Measurements from ENCODE around the gene DCHS1.

DNA sequence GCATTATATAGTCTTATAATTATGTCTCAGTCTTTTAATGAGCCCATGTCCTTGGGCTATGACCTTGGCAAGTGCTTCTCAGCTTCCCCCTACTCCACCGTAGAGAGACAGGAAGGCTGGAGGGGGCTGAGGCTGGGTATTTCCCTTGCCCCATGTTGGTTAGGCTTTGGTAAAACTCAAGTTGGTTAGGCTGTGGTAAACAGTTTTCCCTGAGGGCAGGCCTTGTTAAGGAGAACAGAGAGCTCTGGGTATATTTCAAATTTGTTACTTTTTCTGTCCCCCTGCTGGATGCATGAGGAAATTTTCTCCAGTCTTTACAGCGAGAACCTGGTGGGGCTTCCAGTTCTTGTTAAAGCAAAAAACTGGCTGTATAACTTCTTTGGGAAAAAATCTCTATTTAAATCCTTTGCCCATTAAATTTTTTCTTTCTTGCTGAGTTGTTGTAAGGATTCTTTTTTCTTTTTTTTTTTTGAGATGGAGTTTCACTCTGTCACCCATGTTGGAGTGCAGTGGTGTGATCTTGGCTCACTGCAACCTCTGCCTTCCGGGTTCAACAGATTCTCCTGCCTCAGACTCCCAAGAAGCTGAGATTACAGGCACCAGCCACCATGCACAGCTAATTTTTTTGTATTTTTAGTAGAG is 12.2 kb upstream of the DCHS1 start:
- TF ChIP-seq ZNF788 (CRISPR knock-in tag; IDR thresholded peaks at IDR 0.05; ENCODE audit: borderline replicate concordance) (no peak), MYC (CRISPR knock-in tag; IDR thresholded peaks at IDR 0.05; ENCODE audit: borderline replicate concordance) (no peak), NFRKB (IDR thresholded peaks at IDR 0.05) (no peak)
- TF ChIP-seq, protein P1, sequence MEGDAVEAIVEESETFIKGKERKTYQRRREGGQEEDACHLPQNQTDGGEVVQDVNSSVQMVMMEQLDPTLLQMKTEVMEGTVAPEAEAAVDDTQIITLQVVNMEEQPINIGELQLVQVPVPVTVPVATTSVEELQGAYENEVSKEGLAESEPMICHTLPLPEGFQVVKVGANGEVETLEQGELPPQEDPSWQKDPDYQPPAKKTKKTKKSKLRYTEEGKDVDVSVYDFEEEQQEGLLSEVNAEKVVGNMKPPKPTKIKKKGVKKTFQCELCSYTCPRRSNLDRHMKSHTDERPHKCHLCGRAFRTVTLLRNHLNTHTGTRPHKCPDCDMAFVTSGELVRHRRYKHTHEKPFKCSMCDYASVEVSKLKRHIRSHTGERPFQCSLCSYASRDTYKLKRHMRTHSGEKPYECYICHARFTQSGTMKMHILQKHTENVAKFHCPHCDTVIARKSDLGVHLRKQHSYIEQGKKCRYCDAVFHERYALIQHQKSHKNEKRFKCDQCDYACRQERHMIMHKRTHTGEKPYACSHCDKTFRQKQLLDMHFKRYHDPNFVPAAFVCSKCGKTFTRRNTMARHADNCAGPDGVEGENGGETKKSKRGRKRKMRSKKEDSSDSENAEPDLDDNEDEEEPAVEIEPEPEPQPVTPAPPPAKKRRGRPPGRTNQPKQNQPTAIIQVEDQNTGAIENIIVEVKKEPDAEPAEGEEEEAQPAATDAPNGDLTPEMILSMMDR (CRISPR knock-in tag; IDR thresholded peaks at IDR 0.05) = peak; percentile 43
